ENCODE results near the gene STAP1.
"Not testable (repeated sequence)": the region's sequence is repeated elsewhere in the genome, so short reads cannot be mapped to it uniquely, and the experiment has no call there.

The STAP1 gene

DNA sequence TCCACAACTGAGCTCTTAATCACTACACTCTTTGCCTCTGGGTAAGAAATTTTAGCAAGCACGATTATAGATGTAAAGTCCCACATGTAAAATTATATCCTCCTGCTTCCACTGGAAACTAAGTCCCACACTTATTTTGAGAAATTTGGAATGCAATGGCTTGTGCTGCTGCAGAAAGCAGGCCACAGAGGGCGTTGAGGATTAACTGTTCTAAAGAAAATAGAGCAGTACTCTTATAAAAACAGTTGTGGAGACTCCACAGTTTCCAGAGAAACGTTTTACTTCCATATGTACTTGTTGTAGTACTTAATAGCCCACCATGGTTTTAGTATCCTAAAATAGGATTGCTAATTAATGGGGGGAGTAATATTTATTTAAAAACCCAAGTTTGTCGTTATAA lies 11.6 kb upstream of the STAP1 start:
- TF ChIP-seq, protein P1, sequence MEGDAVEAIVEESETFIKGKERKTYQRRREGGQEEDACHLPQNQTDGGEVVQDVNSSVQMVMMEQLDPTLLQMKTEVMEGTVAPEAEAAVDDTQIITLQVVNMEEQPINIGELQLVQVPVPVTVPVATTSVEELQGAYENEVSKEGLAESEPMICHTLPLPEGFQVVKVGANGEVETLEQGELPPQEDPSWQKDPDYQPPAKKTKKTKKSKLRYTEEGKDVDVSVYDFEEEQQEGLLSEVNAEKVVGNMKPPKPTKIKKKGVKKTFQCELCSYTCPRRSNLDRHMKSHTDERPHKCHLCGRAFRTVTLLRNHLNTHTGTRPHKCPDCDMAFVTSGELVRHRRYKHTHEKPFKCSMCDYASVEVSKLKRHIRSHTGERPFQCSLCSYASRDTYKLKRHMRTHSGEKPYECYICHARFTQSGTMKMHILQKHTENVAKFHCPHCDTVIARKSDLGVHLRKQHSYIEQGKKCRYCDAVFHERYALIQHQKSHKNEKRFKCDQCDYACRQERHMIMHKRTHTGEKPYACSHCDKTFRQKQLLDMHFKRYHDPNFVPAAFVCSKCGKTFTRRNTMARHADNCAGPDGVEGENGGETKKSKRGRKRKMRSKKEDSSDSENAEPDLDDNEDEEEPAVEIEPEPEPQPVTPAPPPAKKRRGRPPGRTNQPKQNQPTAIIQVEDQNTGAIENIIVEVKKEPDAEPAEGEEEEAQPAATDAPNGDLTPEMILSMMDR (conservative IDR thresholded peaks at IDR 0.05): no peak
- no peak overlapping the region for H3K27ac ChIP-seq

DNA sequence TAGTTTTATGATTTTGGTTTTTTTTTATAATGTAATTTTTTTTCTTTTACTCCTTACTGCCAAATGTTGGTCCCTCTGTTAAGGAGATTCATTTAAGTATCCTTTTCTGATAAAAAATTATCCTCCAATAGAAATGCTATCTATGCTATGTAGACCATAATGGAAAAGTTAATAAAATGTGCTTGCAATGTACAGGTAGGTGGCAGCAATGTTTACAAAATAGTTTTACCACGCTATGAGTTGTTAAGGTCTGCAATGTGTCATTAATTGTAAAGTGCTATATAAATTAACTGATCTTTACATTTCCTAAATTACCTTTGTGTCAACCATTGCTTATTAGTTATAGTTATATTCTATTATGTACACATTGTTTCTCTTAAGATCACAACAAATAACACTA lies 9.4 kb upstream of the STAP1 start:
- TF ChIP-seq, protein P1 (conservative IDR thresholded peaks at IDR 0.05): peak; percentile 73
- no peak overlapping the region for H3K27ac ChIP-seq

DNA sequence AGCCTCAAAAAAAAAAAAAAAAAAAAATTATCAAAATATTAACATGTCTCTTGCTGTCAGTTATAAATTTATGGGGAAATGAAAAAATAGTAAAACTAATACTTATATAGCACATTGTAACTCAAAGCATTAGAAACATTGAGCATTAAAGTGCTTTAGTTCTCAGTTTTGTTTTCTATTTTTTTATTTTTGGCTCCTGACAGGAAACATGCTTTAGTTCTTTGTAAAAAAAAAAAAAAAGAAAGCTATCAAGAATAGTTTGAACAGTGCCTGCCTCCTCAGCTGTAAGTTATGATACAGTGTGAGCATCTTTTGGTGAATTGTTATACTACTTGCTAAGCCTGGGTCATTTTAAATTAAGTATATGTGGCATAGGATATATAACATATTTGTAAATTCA lies 8.1 kb upstream of the STAP1 start:
- TF ChIP-seq, protein P1 (conservative IDR thresholded peaks at IDR 0.05): no peak
- H3K27ac ChIP-seq: no peak overlapping the region

DNA sequence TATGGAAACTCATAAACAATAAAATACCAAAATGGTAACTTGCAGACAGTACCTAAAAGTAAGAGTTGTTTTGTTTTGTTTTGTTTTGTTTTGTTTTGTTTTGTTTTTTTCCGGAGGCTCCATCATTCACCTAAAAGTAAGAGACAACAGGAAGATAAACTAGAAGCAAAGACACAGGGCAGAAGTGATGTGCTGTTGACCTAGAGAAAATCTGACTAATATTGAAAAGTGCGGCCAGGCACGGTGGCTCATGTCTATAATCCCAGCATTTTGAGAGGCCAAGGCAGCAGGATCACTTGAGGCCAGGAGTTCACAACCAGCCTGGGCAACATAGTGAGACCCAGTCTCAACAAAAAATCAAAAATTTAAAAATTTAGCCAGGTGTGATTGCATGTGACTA lies 7.7 kb upstream of the STAP1 start:
- no peak overlapping the region for H3K27ac ChIP-seq
- TF ChIP-seq, protein P1 (conservative IDR thresholded peaks at IDR 0.05): no peak

DNA sequence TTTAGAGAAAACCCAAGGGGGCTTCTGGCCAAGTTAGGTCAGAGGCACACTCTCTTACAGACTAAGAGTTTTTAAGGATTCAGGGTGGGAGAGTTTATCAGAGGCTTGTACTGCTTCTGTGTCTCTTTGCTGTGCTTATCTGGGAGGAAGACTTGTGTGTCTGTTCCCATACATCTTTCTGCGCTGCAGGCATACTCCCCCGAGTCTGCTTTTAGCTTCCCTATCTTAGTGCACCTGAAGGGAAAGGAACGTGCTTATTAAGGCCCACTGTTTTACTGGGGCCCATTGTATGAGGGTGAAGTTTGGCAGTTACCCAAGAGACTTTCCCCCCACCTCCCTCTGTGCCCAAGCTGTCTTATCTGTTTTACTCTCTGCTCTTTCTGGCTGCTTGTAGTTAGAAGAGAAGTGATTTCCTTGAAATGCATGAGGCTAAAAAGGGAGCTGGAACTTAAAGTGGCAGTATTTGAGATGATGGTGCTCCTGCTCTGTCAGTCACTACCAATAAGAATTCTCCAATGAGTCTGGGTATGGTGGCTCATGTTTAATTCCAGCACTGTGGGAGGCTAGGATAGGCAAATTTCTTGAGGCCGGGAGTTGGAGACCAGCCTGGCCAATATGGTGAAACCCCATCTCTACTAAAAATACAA lies 6.3 kb upstream of the STAP1 start:
- H3K27ac ChIP-seq: not testable (repeated sequence)

DNA sequence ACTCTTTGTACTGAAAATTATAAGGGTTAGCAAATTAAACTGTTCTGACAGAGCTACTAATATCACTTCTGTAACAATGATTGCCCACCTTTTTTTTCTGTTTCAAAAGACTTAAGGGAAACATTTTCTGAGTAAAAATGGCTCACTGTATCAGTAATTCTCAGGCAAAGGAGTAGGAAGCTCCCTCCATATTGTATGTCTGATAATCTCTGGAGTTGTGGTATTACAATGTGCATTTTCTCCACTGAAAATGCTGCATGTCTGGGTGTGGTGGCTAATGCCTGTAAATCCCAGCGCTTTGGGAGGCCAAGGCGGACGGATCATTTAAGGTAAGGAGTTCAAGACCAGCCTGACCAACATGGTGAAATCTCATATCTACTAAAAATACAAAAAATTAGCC lies 4.4 kb upstream of the STAP1 start:
- H3K27ac ChIP-seq: no peak overlapping the region
- TF ChIP-seq, protein P1 (conservative IDR thresholded peaks at IDR 0.05): no peak

DNA sequence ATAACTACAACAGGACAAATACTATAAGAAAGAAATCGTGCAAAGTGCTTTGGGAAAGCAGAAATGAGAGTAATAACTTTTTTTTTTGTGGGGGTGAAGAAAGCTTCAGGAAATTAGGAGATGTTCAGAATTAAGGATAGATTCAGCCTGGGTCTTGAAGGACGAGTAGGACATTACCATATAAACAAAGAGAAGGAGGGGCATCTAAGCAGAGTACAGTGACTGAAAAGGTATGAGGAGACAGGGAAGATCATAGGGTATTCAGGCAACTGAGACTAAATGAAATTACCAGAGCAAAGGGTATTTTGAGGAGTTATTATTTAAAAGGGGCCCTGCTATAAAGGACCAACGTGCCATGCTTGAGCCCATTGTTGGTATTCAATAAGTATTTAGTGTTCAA lies 3.1 kb upstream of the STAP1 start:
- TF ChIP-seq, protein P1 (conservative IDR thresholded peaks at IDR 0.05): no peak
- no peak overlapping the region for H3K27ac ChIP-seq

DNA sequence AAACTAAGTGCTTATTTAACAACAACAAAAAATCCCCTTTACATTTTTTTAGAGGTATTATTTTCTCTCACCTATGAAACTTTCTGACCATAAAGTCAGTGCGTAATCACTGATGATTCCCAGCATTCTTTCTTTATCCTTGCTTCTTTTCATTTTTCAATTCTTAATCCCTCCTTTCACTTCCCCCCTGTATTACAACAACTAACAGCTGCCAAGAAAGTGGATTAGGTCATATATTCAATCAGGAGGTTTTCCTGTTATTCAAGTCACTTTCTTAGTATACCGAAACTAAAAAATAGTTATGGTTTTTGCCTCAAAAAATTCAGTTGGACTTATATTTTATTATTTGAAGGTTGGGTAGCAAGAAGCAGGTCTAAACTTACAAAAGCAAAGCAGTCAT lies 2.1 kb upstream of the STAP1 start:
- no peak overlapping the region for H3K27ac ChIP-seq

More for the DNA sequence above, 2.1 kb upstream of the STAP1 start:
- TF ChIP-seq, protein P1 (conservative IDR thresholded peaks at IDR 0.05): no peak

All from VCaP (cell line).